Pulmonary artery endothelial cell (primary cell): ENCODE data around the gene HEXIM1. TPM values are rescaled to one million over a fixed set of nuclear protein-coding genes. Genes with fewer than 3 reads are reported as not detected.

Experiments used
- DNase-seq: peaks from one replicate; pipeline ENCODE4 v3.0.0-alpha.2; 2011; ENCODE audit warnings: low read depth, low spot score
- total RNA-seq: library from RNA; depleted of rRNA; stranded (reverse); fragments of >200 nt; gene quantifications from 2 replicates; pipeline ENCODE4 v1.2.3, GENCODE V29; 2014

The HEXIM1 gene
- total RNA-seq: 9.7 and 9.8 TPM in 2 replicates

DNA sequence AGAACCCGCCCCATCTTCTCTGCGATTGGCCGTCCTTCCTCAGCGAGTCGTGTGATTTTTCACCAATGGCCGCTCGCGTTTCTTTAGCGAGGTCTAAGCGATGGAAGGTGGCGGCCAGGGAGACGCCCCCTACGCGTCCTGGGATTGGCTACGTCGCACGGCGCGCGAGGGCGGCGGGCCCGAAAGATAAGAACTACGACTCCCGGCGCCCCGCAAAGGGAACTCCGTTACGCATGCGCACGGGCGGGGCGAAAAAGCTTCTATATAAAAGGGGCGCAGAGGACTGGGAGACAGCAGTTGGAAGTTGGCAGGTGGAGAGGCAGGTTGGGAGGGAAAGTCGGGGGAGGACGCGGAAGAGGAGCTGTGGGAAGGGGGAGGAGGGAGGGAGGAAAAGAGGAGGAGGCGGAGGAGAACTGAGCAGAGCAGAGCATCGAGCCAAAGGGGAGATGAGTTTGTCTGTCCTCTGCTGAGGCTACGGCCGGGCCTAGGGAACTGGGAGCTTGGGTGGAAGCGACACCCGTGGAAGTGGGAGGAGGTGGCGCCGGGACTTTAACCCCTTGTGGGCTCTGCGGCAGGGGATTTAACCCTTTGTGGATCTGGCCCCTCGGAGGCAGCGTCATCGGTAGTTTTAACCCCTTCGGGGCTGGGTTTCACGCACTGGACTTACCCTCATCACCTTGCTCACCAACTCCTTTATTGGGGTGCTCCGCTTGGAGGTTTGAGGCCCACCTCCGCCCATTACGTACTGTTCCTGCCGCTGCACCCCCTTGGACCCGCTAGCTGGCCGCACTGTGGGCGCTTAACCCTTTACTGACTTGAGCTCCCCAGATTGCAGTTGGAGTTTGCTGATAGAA is at the start of gene HEXIM1:
Gene HEXIM1, plus strand, starts transcription at position 293 of the 854 bp plus-strand sequence. CDS start 716 bp downstream, outside the sequence.
- DNase-seq: peak; percentile 99

DNA sequence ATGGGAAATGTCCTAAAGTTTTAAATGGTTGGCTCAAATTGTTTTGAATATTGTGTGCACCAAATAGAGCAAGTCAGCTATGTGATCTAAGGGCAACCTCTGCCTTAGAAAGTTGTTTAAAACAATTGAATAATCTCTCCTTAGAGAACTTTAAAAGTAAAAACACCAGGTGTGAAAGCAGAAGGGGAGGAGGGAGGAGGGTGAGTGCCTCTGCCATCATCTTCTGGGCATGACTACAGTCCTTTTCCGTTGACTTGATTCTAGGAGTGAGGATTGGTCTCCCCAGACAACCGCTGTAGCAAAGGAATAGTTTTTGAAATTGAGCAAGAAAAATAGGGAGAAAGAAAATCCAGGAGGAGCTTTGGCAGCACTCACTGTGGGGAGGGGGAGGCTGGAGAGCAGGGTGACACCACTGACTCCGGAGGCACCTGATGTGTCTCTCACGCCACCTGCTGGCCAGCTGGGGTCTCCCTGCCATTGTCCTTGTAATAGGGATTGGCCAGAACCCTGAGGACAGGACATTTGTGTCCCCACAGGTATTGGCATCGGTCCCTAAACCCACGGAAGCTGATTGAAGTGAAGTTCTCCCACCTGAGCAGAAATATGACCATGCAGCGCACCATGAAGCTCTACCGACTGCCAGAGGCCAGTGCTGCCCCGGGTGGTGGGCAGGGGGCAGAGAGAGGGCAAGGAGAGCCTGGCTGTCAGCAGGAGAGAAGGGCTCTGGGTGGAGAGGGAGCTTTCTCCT is 49.2 kb upstream of the HEXIM1 start:
- peak; percentile 48 for DNase-seq

GRCh38 chr17:45101546-45101882 is 46.8 kb upstream of the HEXIM1 start:
- no peak for DNase-seq

- no peak for DNase-seq
Observed at GRCh38 chr17:45101883-45102811, 46.1 kb upstream of the HEXIM1 start.

DNA sequence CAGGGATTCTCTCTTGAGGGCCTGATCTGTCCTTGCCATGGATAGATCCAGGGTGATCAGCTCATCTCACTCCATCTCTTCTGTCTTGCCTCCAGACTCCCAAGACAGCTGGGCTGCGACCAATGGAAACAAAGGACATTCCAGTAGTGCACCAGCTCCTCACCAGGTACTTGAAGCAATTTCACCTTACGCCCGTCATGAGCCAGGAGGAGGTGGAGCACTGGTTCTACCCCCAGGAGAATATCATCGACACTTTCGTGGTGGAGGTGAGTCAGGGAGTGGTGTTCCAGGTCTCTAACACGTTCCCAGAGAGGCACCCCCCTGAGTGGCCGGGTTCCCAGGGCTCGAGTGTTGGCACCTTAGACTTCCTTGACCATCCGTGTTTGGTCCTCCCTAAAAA is 45.4 kb upstream of the HEXIM1 start:
- no peak for DNase-seq

DNA sequence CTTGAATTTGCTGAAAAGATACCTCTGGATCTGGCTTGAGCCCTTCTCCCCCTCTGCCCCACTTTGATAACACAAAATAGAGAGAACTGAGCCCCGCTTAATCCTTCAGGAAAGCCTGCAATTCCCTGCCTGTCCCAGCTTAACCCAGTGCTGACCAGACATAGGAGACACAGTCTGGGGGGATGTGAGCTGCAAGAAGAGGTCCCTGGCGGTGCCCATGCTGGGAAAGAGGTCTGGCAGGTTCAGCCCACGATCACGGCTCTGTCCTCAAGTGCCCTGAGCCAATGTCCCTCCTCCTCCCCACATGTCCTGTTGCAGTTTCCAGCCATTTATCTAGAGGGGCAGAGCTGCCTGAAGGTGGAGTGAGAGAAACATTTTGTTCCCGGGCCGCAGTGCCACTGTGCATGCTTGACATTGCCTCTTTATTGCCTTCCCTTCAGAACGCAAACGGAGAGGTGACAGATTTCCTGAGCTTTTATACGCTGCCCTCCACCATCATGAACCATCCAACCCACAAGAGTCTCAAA is 44.9 kb upstream of the HEXIM1 start:
- no peak for DNase-seq

GRCh38 chr17:45104029-45104428 is 44.2 kb upstream of the HEXIM1 start:
- DNase-seq: no peak

DNA sequence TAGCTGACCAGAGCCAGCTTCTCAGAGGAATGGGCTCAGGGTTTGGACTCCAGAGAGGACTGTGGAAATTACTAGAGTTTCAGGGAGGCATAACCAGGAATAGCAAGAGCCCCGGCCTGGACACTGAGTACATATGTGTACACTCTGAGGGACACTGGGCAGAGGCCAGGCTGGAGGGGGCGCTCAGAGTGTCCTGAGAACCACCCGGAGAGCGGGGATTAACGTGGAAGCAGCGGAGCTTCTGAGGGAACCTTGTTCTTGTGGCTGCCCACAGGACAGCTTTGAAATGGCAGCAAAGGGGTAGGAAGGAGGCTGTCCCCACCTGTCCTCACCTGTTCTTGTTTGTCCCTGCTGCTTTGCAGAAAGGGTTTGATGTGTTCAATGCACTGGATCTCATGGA is 43.8 kb upstream of the HEXIM1 start:
- no peak for DNase-seq

DNA sequence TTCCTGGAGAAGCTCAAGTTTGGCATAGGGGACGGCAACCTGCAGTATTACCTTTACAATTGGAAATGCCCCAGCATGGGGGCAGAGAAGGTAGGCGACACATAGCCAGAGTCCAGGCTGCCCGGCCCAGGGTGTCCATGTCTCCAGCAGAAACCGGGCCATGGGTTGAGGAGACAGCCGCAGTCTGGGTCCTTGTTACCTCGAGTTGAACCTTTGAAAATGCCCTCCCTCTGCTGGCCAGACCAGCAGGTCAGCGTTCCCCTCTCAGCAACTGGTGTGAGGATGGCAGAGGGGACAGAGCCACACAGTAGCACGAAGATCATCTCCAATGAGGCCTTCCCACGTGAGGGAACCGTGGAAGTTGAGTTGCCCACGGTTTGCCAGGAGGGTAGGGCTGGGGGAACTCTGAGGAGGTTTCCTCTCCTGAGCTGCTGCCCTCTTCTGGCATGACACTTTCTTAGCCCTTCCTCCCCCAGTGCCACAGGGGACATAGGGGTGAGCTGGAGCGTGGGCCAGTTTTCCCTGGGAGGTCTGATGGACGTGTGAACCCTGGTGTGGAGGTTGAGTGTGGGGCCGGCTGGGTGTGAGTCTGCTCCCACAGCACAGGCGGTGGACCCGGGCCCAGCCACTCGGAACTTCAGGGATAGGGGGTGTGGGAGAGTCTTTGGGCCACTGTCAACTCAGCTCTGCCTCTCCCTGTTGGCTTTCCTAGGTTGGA is 43.2 kb upstream of the HEXIM1 start:
- DNase-seq: no peak

- no peak for DNase-seq
Observed at GRCh38 chr17:45106096-45106495, 42.2 kb upstream of the HEXIM1 start.

DNA sequence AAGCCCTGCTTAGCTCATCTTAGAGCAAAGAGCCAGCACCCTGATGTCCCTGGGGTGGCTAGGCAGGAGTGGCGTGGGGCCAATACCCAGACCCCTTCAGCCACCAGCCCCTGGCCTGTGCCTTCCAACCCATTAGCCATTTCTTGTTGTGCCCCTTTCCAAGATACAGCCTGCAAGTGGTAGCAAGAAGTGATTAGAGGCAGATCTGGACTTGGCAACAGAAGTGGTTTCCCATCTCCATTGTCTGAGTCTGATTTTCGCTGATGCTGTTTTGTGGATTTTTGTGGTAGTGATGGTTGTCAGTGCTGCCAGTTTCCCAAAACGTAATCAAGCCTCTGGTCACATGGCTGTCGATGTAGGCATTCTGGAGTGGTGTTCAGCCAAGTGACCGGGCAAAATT is 41.7 kb upstream of the HEXIM1 start:
- no peak for DNase-seq

- DNase-seq: no peak
Observed at GRCh38 chr17:45107293-45108010, 40.8 kb upstream of the HEXIM1 start.

- DNase-seq: no peak
Observed at GRCh38 chr17:45108051-45108450, 40.2 kb upstream of the HEXIM1 start.

DNA sequence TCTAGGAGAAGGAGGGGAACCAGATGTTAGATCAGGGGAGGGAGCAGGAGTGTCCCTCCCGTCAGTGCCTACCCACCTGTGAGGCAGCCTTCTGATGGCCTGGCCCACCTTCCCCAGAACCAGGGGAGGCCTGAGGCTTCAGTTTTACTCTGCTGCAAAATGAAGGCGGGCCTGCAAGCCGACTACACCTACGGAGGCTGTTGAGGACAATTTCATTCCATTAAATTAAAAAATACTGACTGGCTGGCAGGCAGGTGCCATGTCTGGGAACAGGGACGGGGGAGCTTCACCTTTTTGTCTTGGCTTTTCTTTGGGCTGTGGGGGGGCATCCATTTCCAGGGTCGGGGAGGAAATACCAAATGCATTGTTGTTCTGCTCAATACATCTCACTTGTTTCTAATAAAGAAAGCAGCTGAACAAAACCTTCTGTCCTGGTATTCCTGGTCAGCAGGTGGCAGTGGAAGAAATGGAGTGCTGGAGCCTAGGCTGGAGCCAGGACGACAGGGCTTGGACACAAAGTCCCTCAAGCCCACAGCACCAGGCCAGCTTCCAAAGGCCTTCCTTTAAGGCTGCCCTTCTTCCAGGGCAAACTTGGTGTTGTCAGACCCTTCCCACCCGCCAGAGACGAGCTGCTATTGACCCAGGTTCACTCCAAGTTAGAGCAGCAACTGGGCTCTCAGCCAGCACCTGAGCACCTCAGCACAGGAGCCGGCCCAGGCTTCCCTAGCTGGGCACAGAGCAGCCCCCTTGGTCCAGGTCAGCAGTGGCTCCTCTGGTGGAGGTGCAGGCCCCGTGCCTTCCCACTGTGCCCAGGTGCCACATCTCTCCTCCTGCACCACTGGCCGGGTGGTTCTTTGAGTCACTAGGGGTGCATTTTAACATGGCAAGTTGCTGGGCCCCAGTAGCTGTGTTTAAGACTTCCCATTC is 39.4 kb upstream of the HEXIM1 start:
- no peak for DNase-seq

DNA sequence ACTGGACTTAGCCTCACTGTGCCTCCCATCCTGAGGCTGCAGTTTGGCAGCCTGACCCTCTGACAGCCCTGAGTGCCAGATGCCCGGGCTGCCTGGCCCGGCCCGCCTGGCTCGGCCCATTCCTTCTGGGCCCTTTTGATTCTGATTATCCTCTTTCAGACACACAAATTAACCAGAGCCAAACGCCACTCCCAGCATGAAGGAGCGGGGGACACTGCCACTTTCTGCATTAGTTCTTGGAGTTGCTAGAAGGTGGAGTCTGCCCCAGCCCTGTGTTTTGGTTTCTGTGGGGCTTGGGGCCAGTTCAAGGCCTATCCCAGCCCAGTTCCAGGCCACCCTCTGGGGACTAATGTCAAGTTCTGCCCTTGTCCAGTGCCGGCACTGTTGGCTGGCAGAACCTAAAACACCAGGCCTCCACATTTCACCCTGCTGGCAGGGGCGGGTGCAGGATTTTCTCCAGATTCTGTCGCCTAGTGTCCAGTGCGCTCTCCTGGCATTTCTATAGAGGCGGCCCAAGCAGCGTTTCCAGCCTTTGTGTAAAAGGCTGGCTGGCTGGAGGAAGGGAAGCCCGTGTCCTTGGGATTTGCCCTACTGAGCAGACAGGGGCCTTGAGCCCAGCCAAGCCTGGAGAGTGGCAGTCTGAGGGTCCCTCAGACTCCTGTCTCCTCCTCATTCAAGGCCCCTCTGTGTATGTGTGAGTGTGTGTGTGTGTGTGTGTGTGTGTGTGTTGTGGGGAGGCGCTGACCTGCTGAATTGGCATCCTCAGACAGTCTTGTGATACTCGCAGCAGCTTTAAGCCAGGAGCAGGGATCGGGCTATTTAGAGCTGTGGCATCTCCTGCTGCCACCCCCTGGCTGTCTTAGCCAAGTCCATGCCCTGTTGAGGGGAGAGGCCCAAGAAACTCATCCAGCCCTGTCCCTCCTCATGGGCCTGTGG is 37.3 kb upstream of the HEXIM1 start:
- DNase-seq: no peak

- no peak for DNase-seq
Observed at GRCh38 chr17:45111850-45112249, 36.4 kb upstream of the HEXIM1 start.

GRCh38 chr17:45112559-45113423 is 35.5 kb upstream of the HEXIM1 start:
- no peak for DNase-seq
